KOPT-K1 (cell line): Measurements from ENCODE around the gene ROMO1.
"Not testable (repeated sequence)": the region's sequence is repeated elsewhere in the genome, so short reads cannot be mapped to it uniquely, and the experiment has no call there.

Experiments used
- H3K27ac ChIP-seq: fragments of 200-600 bp; sonication (generic); 2 replicates; pipeline ENCODE4 v1.5.1; 2016; ENCODE audit warnings: antibody characterized with exemption, mild to moderate bottlenecking, low read depth, low read length; ENCODE audit not compliant: poor library complexity, severe bottlenecking
- H3K36me3 ChIP-seq: fragments of 200-600 bp; sonication (generic); 2 replicates; pipeline ENCODE4 v1.5.1; 2017; ENCODE audit warnings: antibody characterized with exemption, mild to moderate bottlenecking, low read length, moderate library complexity; ENCODE audit not compliant: insufficient read depth
- H3K9me3 ChIP-seq: fragments of 200-600 bp; sonication (generic); 2 replicates; pipeline ENCODE4 v1.5.1; 2017; ENCODE audit warnings: antibody characterized with exemption, low read length, mild to moderate bottlenecking; ENCODE audit not compliant: insufficient read depth, poor library complexity, severe bottlenecking

The ROMO1 gene

GRCh38 chr20:35739294-35740163 is 40.3 kb downstream of the ROMO1 start:
- Histone ChIP-seq H3K9me3 (no peaks in the 10 kb centered on the region), H3K27ac (peak overlapping the region; percentile 25), H3K36me3 (peaks cover 65% of the 10 kb centered on the region)

- peaks cover 39% of the 10 kb centered on the region for H3K36me3 ChIP-seq
- H3K9me3 ChIP-seq = no peaks in the 10 kb centered on the region
- H3K27ac ChIP-seq = peak within 1 kb of the TSS; percentile 95
Observed at GRCh38 chr20:35741892-35742740, 42.9 kb downstream of the ROMO1 start, which contains the start of gene RBM39. RBM39 (minus strand) TSS chr20:35742260; CDS start chr20:35740874, 1,386 bp downstream.

- H3K36me3 ChIP-seq = peaks cover 31% of the 10 kb centered on the region
- peak overlapping the region; percentile 94 for H3K27ac ChIP-seq
- H3K9me3 ChIP-seq = no peaks in the 10 kb centered on the region
Observed at GRCh38 chr20:35742741-35743523, 43.7 kb downstream of the ROMO1 start.

GRCh38 chr20:35743693-35744491 is 44.7 kb downstream of the ROMO1 start:
- Histone ChIP-seq H3K9me3 (no peaks in the 10 kb centered on the region), H3K27ac (peak overlapping the region; percentile 94), H3K36me3 (peaks cover 21% of the 10 kb centered on the region)

- Histone ChIP-seq H3K36me3 (peaks cover 15% of the 10 kb centered on the region), H3K27ac (peak overlapping the region; percentile 94)
- not testable (repeated sequence) for H3K9me3 ChIP-seq
Observed at GRCh38 chr20:35744492-35744841, 45.3 kb downstream of the ROMO1 start.
